Large intestine (tissue), 3 donors: ENCODE data around the gene ADCY4. TPM values are rescaled to one million over a fixed set of nuclear protein-coding genes. Genes with fewer than 3 reads are reported as not detected.
"Not testable (repeated sequence)": the region's sequence is repeated elsewhere in the genome, so short reads cannot be mapped to it uniquely, and the experiment has no call there.

Experiments used
- DNase-seq, 2 donors: peaks; one replicate each; pipeline versions ENCODE4 v3.0.0 to v3.0.0-alpha.2; 2013
- H3K27ac ChIP-seq: one replicate; pipeline ENCODE4 v1.5.1; 2013; ENCODE audit warnings: low read length
- H3K27me3 ChIP-seq: 2 replicates; pipeline ENCODE4 v1.6.1; 2013; ENCODE audit warnings: low read length; ENCODE audit not compliant: control insufficient read depth, insufficient read depth
- H3K36me3 ChIP-seq: 2 replicates; pipeline ENCODE4 v1.6.1; 2013; ENCODE audit warnings: low read length; ENCODE audit not compliant: control insufficient read depth, insufficient read depth
- H3K4me1 ChIP-seq: one replicate; pipeline ENCODE4 v1.6.1; 2013; ENCODE audit warnings: low read length; ENCODE audit not compliant: control insufficient read depth, insufficient read depth
- H3K4me3 ChIP-seq: one replicate; pipeline ENCODE4 v1.5.1; 2013; ENCODE audit warnings: low read length
- H3K9me3 ChIP-seq: one replicate; pipeline ENCODE4 v1.6.1; 2013; ENCODE audit warnings: mild to moderate bottlenecking, low read depth, low read length, moderate library complexity; ENCODE audit not compliant: control insufficient read depth
- WGBS: methylation state at CpG from one replicate; pipeline ENCODE4 v1.1.5; 2013; ENCODE audit warnings: low lambda C conversion rate; ENCODE audit not compliant: insufficient coverage; 5-methylcytosine and 5-hydroxymethylcytosine counted together
- polyA plus RNA-seq: library from polyadenylated mRNA; unstranded; fragments of 120-200 nt; gene quantifications from one replicate; pipeline ENCODE4 v1.2.1, GENCODE V29; 2013

ADCY4 gene
- polyA plus RNA-seq, 1 donor, result 10.5 TPM

- no CpG with 5 or more reads among the region's 3 CpGs for WGBS
- not testable (repeated sequence) for DNase-seq, H3K4me1 ChIP-seq, H3K4me3 ChIP-seq, H3K27me3 ChIP-seq, H3K36me3 ChIP-seq, H3K9me3 ChIP-seq
- H3K27ac ChIP-seq, result peak overlapping the region; percentile 14
These were observed 19.6 kb upstream of the ADCY4 start for GRCh38 chr14:24354482-24354825.

- Histone ChIP-seq H3K4me1 (peaks cover 7% of the 10 kb centered on the region), H3K4me3 (no peak overlapping the region), H3K27me3 (peaks cover 2% of the 10 kb centered on the region), H3K36me3 (no peaks in the 10 kb centered on the region), H3K9me3 (no peaks in the 10 kb centered on the region), H3K27ac (peak overlapping the region; percentile 84)
- DNase-seq, result peak; percentile 78 to 89
- 40% methylated on average over 1 of the region's 5 CpGs for WGBS
These were observed 18.9 kb upstream of the ADCY4 start for GRCh38 chr14:24353559-24354481.

- H3K4me3 ChIP-seq, result no peak overlapping the region
- no peaks in the 10 kb centered on the region for H3K9me3 ChIP-seq
- no CpG with 5 or more reads among the region's 4 CpGs for WGBS
- H3K36me3 ChIP-seq, result no peaks in the 10 kb centered on the region
- no peaks in the 10 kb centered on the region for H3K27me3 ChIP-seq
- peaks cover 11% of the 10 kb centered on the region for H3K4me1 ChIP-seq
- no peak for DNase-seq
- no peak overlapping the region for H3K27ac ChIP-seq
These were observed 16.6 kb upstream of the ADCY4 start for GRCh38 chr14:24351517-24351916.

- Histone ChIP-seq H3K27me3 (no peaks in the 10 kb centered on the region), H3K9me3 (no peaks in the 10 kb centered on the region), H3K27ac (no peak overlapping the region), H3K36me3 (no peaks in the 10 kb centered on the region), H3K4me1 (peaks cover 12% of the 10 kb centered on the region), H3K4me3 (no peak overlapping the region)
- DNase-seq, result no peak
- 83% methylated on average over 3 of the region's 5 CpGs for WGBS
These were observed 14.9 kb upstream of the ADCY4 start for GRCh38 chr14:24349742-24350141.

GRCh38 chr14:24348186-24348585, 13.3 kb upstream of the ADCY4 start:
- no peaks in the 10 kb centered on the region for H3K27me3 ChIP-seq
- peaks cover 11% of the 10 kb centered on the region for H3K4me1 ChIP-seq
- DNase-seq, result no peak
- no peak overlapping the region for H3K4me3 ChIP-seq
- no CpG with 5 or more reads among the region's 2 CpGs for WGBS
- no peak overlapping the region for H3K27ac ChIP-seq
- no peaks in the 10 kb centered on the region for H3K36me3 ChIP-seq
- no peaks in the 10 kb centered on the region for H3K9me3 ChIP-seq

- Histone ChIP-seq H3K27ac (no peak overlapping the region), H3K27me3 (no peaks in the 10 kb centered on the region), H3K4me3 (no peak overlapping the region), H3K9me3 (no peaks in the 10 kb centered on the region), H3K4me1 (peaks cover 11% of the 10 kb centered on the region), H3K36me3 (no peaks in the 10 kb centered on the region)
- no CpG with 5 or more reads among the region's 1 CpG for WGBS
- DNase-seq, result peak in 1 of 2 donors; percentile 58
These were observed 12.3 kb upstream of the ADCY4 start for GRCh38 chr14:24347134-24347533.

GRCh38 chr14:24343795-24344660, 9.2 kb upstream of the ADCY4 start:
- peak; percentile 89 to 95 for DNase-seq
- peaks cover 2% of the 10 kb centered on the region for H3K9me3 ChIP-seq
- H3K4me1 ChIP-seq, result peaks cover 17% of the 10 kb centered on the region
- H3K4me3 ChIP-seq, result no peak overlapping the region
- peak overlapping the region; percentile 79 for H3K27ac ChIP-seq
- no CpG with 5 or more reads among the region's 7 CpGs for WGBS
- no peaks in the 10 kb centered on the region for H3K36me3 ChIP-seq
- H3K27me3 ChIP-seq, result no peaks in the 10 kb centered on the region

- no peak overlapping the region for H3K27ac ChIP-seq
- no peak overlapping the region for H3K4me3 ChIP-seq
- H3K27me3 ChIP-seq, result peaks cover 4% of the 10 kb centered on the region
- DNase-seq, result no peak
- H3K4me1 ChIP-seq, result peaks cover 23% of the 10 kb centered on the region
- H3K9me3 ChIP-seq, result peaks cover 2% of the 10 kb centered on the region
- peaks cover 1% of the 10 kb centered on the region for H3K36me3 ChIP-seq
- WGBS, result 94% methylated on average over 2 of the region's 4 CpGs
These were observed 8.0 kb upstream of the ADCY4 start for GRCh38 chr14:24342889-24343288.

- WGBS, result no CpG with 5 or more reads among the region's 1 CpG
- Histone ChIP-seq H3K27ac (no peak overlapping the region), H3K4me3 (no peak overlapping the region)
These were observed 5.7 kb upstream of the ADCY4 start for GRCh38 chr14:24340606-24341005.

GRCh38 chr14:24339284-24340151, 4.6 kb upstream of the ADCY4 start, which contains the start of gene RIPK3:
TSS of gene RIPK3 (minus strand) at chr14:24339991. CDS start at chr14:24339826, 165 bp downstream.
- DNase-seq, result peak; percentile 69 to 92
- WGBS, result no CpG with 5 or more reads among the region's 51 CpGs
- H3K27ac ChIP-seq, result peak within 1 kb of the TSS; percentile 14
- H3K4me3 ChIP-seq, result peak within 1 kb of the TSS; percentile 66
- H3K4me1 ChIP-seq, result peaks cover 23% of the 10 kb centered on the region
- H3K27me3 ChIP-seq, result peaks cover 20% of the 10 kb centered on the region
- H3K9me3 ChIP-seq, result peaks cover 8% of the 10 kb centered on the region
- peaks cover 6% of the 10 kb centered on the region for H3K36me3 ChIP-seq

More at GRCh38 chr14:24340606-24341005, 5.7 kb upstream of the ADCY4 start:
- Histone ChIP-seq H3K36me3 (peaks cover 6% of the 10 kb centered on the region), H3K4me1 (peaks cover 19% of the 10 kb centered on the region), H3K27me3 (peaks cover 9% of the 10 kb centered on the region), H3K9me3 (peaks cover 2% of the 10 kb centered on the region)
- DNase-seq, result no peak
